Activated effector memory CD4-positive, alpha-beta T cell treated with anti-CD3 and anti-CD28 coated beads, Interleukin-2, amount 50 U/mL, for 16 hours (primary cell): ENCODE data around the gene SINHCAF.

Experiments
- DNase-seq: peaks from one replicate; pipeline ENCODE4 v3.0.0-alpha.2; 2020

The SINHCAF gene

DNA sequence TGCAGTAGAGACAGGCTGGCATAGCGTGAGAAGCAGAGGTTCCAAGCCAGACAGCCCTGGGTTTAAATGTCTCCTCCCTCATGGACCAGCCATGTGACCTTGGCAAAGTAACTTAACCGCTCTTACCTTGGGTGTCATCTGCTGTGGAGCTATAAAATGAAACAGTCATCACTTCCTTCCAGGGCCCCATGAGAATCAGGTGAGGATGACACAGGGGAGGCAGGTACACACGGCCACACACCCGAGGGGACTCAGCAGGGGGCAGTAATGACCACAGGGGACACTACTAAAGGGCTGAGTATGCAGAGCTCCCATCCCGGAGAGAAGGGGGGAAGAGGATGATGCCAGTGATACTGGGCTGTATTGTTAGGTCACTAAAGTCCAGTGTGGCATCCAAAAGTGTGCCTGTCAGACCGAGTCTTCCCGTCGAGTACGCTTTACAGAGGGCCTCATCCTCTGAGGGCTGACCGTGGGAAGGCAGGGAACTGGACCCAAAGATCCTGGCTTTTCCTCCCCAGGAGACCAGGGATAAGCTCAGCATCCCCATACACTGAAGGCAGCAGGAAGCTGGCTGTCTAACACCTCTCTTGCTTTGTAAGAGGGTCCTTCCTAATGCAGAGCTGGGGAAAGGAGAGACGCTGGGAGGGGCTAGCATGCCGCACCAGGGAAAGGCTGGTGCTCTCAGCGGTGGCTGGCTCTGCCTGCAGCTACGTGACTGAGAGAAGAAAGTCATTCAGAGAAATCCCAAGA is 94.2 kb downstream of the SINHCAF start:
- DNase-seq, result no peak
